K562 (cell line): ENCODE data around the gene GEN1. TPM values are rescaled to one million over a fixed set of nuclear protein-coding genes. Genes with fewer than 3 reads are reported as not detected.

Experiments
- CC2D1A ChIP-seq: fragments of 450-650 bp; IDR thresholded peaks from 2 replicates; pipeline ENCODE4 v1.6.1; 2017; ENCODE audit warnings: mild to moderate bottlenecking
- ELK1 ChIP-seq: sonication (generic); formaldehyde crosslinking; IDR thresholded peaks from 2 replicates; pipeline ENCODE4 v1.8.1; 2022; ENCODE audit warnings: missing genetic modification reagents
- FOXK1 ChIP-seq: sonication (generic); formaldehyde crosslinking; IDR thresholded peaks from 2 replicates; pipeline ENCODE4 v1.8.0; 2022; ENCODE audit warnings: missing genetic modification reagents, mild to moderate bottlenecking, borderline replicate concordance
- FOXM1 ChIP-seq, 2 experiments: fragments of 450-650 bp in 1 of 2; sonication (generic) in 1 of 2; formaldehyde crosslinking in 1 of 2; IDR thresholded peaks; 2 replicates each; pipeline versions ENCODE4 v1.6.1 to v1.9.0; 2017 to 2022; ENCODE audit warnings: low read depth in 2 of 2, mild to moderate bottlenecking in 2 of 2, missing genetic modification reagents in 1 of 2, moderate library complexity in 1 of 2
- L3MBTL2 ChIP-seq: fragments of 450-650 bp; IDR thresholded peaks from 2 replicates; pipeline ENCODE4 v1.6.1; 2016; ENCODE audit warnings: mild to moderate bottlenecking, moderate library complexity
- MTA1 ChIP-seq: fragments of 450-650 bp; IDR thresholded peaks from 2 replicates; pipeline ENCODE4 v1.6.1; 2017; ENCODE audit warnings: borderline replicate concordance
- MYBL2 ChIP-seq, 2 experiments: fragments of 450-650 bp in 1 of 2; sonication (generic) in 1 of 2; formaldehyde crosslinking in 1 of 2; IDR thresholded peaks; 2 replicates each; pipeline versions ENCODE4 v1.6.1 to v1.8.1; 2017 to 2022; ENCODE audit warnings: borderline replicate concordance in 1 of 2, inconsistent platforms in 1 of 2, low read depth in 1 of 2, mild to moderate bottlenecking in 1 of 2, missing genetic modification reagents in 1 of 2, moderate library complexity in 1 of 2
- PTBP1 ChIP-seq: fragments of 200-400 bp; formaldehyde crosslinking; IDR thresholded peaks from 2 replicates; pipeline ENCODE4 v1.6.1; 2017; ENCODE audit warnings: low read depth, low read length
- SLC30A9 ChIP-seq: fragments of 250-450 bp; sonication (Bioruptor Pico); IDR thresholded peaks from 2 replicates; pipeline ENCODE4 v1.8.0; 2022; ENCODE audit warnings: mild to moderate bottlenecking, moderate library complexity
- TCF7 ChIP-seq: sonication (generic); IDR thresholded peaks from 2 replicates; pipeline ENCODE4 v1.6.1; 2016; ENCODE audit warnings: antibody characterized with exemption, borderline replicate concordance
- THAP12 ChIP-seq: fragments of 250-450 bp; sonication (Bioruptor Pico); IDR thresholded peaks from 2 replicates; pipeline ENCODE4 v1.9.0; 2021; ENCODE audit warnings: mild to moderate bottlenecking, inconsistent platforms
- YY1 ChIP-seq, 3 experiments: IDR thresholded peaks; 2 replicates each; pipeline ENCODE4 v1.6.1; 2011; ENCODE audit warnings: low read length in 2 of 3, mild to moderate bottlenecking in 2 of 3, moderate library complexity in 2 of 3, borderline replicate concordance in 1 of 3, control low read depth in 1 of 3, low read depth in 1 of 3; ENCODE audit not compliant: insufficient read depth in 3 of 3, insufficient replicate concordance in 2 of 3, control insufficient read depth in 1 of 3, insufficient read length in 1 of 3; ENCODE audit errors: extremely low read depth in 1 of 3
- ZBTB5 ChIP-seq: fragments of 450-650 bp; IDR thresholded peaks from 2 replicates; pipeline ENCODE4 v1.6.1; 2017; ENCODE audit warnings: antibody characterized with exemption
- polyA plus RNA-seq, 8 experiments: library from polyadenylated mRNA; depleted of rRNA in 4 of 8; stranded (reverse) in 5 of 8; unstranded in 3 of 8; fragments of >200 nt; fragmentation: Nextera tagmentation in 2 of 8; fragmentation: Illumina TruSeq in 1 of 8; extraction: Ambion mirVana in 2 of 8; extraction: Trizol in 1 of 8; gene quantifications; 2 replicates each; pipeline versions ENCODE4 v1.2.1 to v1.2.3, GENCODE V29; 2011 to 2014; ENCODE audit warnings: inconsistent platforms in 1 of 8, missing spikeins in 1 of 8
- total RNA-seq, 7 experiments: library from RNA; depleted of rRNA in 6 of 7; stranded (reverse); fragments of >200 nt in 6 of 7; fragmentation: Illumina TruSeq in 2 of 7; extraction: Trizol in 2 of 7; gene quantifications; 2 replicates each; pipeline versions ENCODE4 v1.2.1 to v1.2.3, GENCODE V29; 2011 to 2021; ENCODE audit warnings: low replicate concordance in 1 of 7

GEN1 gene
- total and polyA plus RNA-seq, 9 of the 15 experiments (the other 6 are each of a cell fraction or from before 2014, with no cell fraction given), result 8.6 to 39.7 (median 24.5) TPM

GRCh38 chr2:17795309-17795708, 41.4 kb downstream of the GEN1 start (continued):
- no peak for TF ChIP-seq ELK1 (CRISPR knock-in tag)
- TF ChIP-seq THAP12 (CRISPR knock-in tag), result no peak
- no peak for TF ChIP-seq FOXM1 (IDR thresholded peaks at IDR 0.05; ENCODE audit: low read depth)
- TF ChIP-seq FOXM1 (CRISPR knock-in tag; IDR thresholded peaks at IDR 0.05; ENCODE audit: low read depth), result no peak
- TF ChIP-seq YY1 (IDR thresholded peaks at IDR 0.05; ENCODE audit: borderline replicate concordance in 1 of 3, control insufficient read depth in 1 of 3, extremely low read depth in 1 of 3, insufficient read depth in 3 of 3, insufficient read length in 1 of 3, insufficient replicate concordance in 2 of 3, low read depth in 1 of 3, low read length in 2 of 3), result no peak
- no peak for TF ChIP-seq CC2D1A
- TF ChIP-seq L3MBTL2, result no peak
- TF ChIP-seq SLC30A9 (CRISPR knock-in tag), result no peak
- no peak for TF ChIP-seq MTA1
- no peak for TF ChIP-seq TCF7
- no peak for TF ChIP-seq PTBP1
- no peak for TF ChIP-seq FOXK1 (CRISPR knock-in tag)
- no peak for TF ChIP-seq MYBL2 (IDR thresholded peaks at IDR 0.05; ENCODE audit: low read depth)
- TF ChIP-seq MYBL2 (CRISPR knock-in tag; IDR thresholded peaks at IDR 0.05; ENCODE audit: borderline replicate concordance), result no peak
- no peak for TF ChIP-seq ZBTB5
